ENCODE measurements around the gene RAB7A.

Gene RAB7A

GRCh38 chr3:128835096-128835495 is 109.1 kb downstream of the RAB7A start:
- Histone ChIP-seq H3K27ac (no peak overlapping the region), H3K27me3 (replicated peaks) (no peaks in the 10 kb centered on the region), H3K36me3 (replicated peaks) (no peaks in the 10 kb centered on the region), H3K4me3 (ENCODE audit: low read depth, low read length) (no peak overlapping the region)
- TF ChIP-seq CTCF (IDR thresholded peaks at IDR 0.05; ENCODE audit: low read depth, low read length, missing control alignments) = no peak
- in situ Hi-C loops (cut with HindIII; ENCODE audit: low pct_ligation_motif_present, low sequenced_read_pairs) = no loop called here
- no peak for DNase-seq

GRCh38 chr3:128841926-128842920 is 116.2 kb downstream of the RAB7A start:
- in situ Hi-C loops (cut with HindIII; ENCODE audit: low pct_ligation_motif_present, low sequenced_read_pairs) = no loop called here
- no peak overlapping the region for H3K27ac ChIP-seq
- H3K27me3 ChIP-seq (replicated peaks) = no peaks in the 10 kb centered on the region
- no peak for TF ChIP-seq CTCF (IDR thresholded peaks at IDR 0.05; ENCODE audit: low read depth, low read length, missing control alignments)
- no peak overlapping the region for H3K4me3 ChIP-seq (ENCODE audit: low read depth, low read length)
- no peaks in the 10 kb centered on the region for H3K36me3 ChIP-seq (replicated peaks)
- DNase-seq = no peak

GRCh38 chr3:128844502-128844901 is 118.5 kb downstream of the RAB7A start:
- no peak for TF ChIP-seq CTCF (IDR thresholded peaks at IDR 0.05; ENCODE audit: low read depth, low read length, missing control alignments)
- no peak overlapping the region for H3K27ac ChIP-seq
- in situ Hi-C loops (cut with HindIII; ENCODE audit: low pct_ligation_motif_present, low sequenced_read_pairs) = no loop called here

GRCh38 chr3:128845119-128845777 is 119.3 kb downstream of the RAB7A start:
- peak; percentile 50 for TF ChIP-seq CTCF (IDR thresholded peaks at IDR 0.05; ENCODE audit: low read depth, low read length, missing control alignments)
- Histone ChIP-seq H3K27me3 (replicated peaks) (no peaks in the 10 kb centered on the region), H3K27ac (no peak overlapping the region), H3K36me3 (replicated peaks) (no peaks in the 10 kb centered on the region), H3K4me3 (ENCODE audit: low read depth, low read length) (peak overlapping the region; percentile 53)
- in situ Hi-C loops (cut with HindIII; ENCODE audit: low pct_ligation_motif_present, low sequenced_read_pairs) = no loop called here
- no peak for DNase-seq

More at GRCh38 chr3:128844502-128844901, 118.5 kb downstream of the RAB7A start:
- no peaks in the 10 kb centered on the region for H3K36me3 ChIP-seq (replicated peaks)
- no peaks in the 10 kb centered on the region for H3K27me3 ChIP-seq (replicated peaks)
- DNase-seq = no peak
- H3K4me3 ChIP-seq (ENCODE audit: low read depth, low read length) = no peak overlapping the region

- peak; percentile 73 for TF ChIP-seq CTCF (IDR thresholded peaks at IDR 0.05; ENCODE audit: low read depth, low read length, missing control alignments)
- no peaks in the 10 kb centered on the region for H3K27me3 ChIP-seq (replicated peaks)
- H3K36me3 ChIP-seq (replicated peaks) = no peaks in the 10 kb centered on the region
- H3K27ac ChIP-seq = no peak overlapping the region
- H3K4me3 ChIP-seq (ENCODE audit: low read depth, low read length) = peak overlapping the region; percentile 53
- DNase-seq = peak; percentile 65
- in situ Hi-C loops (cut with HindIII; ENCODE audit: low pct_ligation_motif_present, low sequenced_read_pairs) = no loop called here
Observed at GRCh38 chr3:128845778-128846485, 119.9 kb downstream of the RAB7A start.

Data from brain microvascular endothelial cell (primary cell).